A204.1 (cell line): Measurements from ENCODE around the gene AGFG1.

ENCODE experiments used
- FAIRE-seq: peaks from 2 replicates; lab custom pipeline; 2012; peaks lifted over from hg19 to GRCh38; lab: Jason Lieb, UNC

The AGFG1 gene, protein sequence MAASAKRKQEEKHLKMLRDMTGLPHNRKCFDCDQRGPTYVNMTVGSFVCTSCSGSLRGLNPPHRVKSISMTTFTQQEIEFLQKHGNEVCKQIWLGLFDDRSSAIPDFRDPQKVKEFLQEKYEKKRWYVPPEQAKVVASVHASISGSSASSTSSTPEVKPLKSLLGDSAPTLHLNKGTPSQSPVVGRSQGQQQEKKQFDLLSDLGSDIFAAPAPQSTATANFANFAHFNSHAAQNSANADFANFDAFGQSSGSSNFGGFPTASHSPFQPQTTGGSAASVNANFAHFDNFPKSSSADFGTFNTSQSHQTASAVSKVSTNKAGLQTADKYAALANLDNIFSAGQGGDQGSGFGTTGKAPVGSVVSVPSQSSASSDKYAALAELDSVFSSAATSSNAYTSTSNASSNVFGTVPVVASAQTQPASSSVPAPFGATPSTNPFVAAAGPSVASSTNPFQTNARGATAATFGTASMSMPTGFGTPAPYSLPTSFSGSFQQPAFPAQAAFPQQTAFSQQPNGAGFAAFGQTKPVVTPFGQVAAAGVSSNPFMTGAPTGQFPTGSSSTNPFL

GRCh38 chr2:227471924-227472264 is at the start of gene AGFG1:
Gene AGFG1, plus strand, starts transcription at chr2:227472156. Its CDS starts 266 bp downstream, at chr2:227472422.
- FAIRE-seq, result peak; percentile 47

DNA sequence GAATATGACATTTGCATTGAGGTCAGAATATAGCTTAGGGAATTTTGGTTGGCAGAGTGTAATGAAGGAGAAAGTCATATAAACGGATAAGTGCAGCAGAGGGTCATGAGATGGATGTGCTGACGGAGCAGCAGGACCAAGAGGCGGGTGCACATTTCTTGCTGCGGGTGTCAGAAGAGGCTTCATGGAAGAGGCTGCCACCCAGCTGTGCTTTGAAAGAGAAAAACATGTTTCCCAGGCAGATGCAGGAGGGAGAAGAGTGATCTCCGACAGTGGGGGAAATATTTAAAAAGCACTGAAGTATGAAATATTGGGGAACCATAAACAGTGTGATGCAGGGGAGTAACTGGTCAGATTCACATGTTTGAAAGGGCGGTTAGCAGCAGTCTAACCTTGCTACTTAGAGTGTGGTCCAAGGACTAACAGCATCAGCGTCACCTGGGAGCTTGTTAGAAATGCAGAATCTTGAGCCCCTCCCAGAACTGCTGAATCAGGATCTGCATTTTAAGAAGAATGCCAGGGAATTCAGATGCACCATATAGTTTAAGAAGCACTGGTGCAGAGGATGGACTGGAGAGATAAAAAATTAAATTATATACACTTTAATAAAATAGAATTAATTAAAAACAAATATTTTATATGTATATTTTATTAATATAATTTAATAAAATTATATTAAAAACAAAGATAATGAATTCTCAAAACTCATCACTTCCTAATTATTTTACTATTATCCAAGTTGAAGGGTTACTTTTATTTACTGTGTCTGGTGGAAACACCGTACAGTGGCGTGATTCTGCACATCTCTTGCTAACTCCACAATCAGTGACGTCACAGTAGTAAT is 48.1 kb upstream of the AGFG1 start:
- no peak for FAIRE-seq

- FAIRE-seq, result no peak
Observed at GRCh38 chr2:227428731-227429285, 43.1 kb upstream of the AGFG1 start.

GRCh38 chr2:227430639-227431038 is 41.3 kb upstream of the AGFG1 start:
- no peak for FAIRE-seq

GRCh38 chr2:227433171-227433570 is 38.8 kb upstream of the AGFG1 start:
- no peak for FAIRE-seq

DNA sequence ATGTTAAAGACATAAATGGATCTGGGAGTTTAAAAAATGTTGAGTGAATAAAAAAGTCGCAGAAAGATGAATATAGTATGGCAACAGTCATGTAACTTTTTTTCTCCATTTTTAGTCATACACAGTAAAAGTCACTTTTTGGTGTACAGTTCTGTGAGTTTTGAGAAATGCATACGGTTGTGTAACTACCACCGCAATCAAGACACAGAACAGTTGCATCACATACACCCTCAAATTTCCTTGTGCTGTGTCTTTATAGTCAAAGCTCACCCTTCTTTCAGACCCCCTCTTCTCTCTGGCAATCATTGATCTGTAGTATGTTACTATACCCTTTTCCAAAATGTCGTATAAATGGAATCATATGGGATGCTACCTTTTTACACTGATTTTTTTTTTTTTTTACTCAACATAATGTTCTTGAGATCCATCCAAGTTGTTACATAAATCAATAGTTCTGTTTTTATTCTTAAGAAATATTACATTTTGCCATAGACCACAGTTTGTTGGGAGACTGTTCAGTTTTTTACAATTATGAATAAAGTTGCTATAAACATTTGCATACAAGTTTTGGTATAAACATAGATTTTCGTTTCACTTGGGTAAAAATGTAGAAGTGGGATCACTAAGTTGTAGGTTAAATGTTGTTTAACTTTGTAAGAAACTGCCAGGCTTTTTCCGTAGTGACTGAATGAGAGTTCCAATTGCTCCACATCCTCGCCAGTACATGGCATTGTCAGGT is 35.4 kb upstream of the AGFG1 start:
- FAIRE-seq, result no peak

DNA sequence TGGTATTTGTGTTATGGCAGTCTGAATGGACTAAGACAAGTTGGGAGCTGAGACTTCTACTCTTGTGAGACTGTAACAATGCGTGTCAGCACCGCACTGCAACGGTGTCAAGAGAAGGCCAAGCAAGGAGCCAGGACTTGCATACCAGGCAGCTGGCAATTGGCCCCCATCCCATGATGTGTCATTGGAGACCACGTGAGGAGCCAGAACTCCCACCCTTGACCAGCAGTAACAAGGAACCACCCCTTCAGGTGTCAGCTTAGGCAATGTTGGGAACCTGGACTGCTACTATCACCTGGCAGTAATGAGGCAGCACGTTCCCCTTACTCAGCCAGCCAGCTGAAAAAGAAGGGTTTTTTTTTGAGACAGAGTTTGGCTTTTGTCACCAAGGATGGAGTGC is 32.7 kb upstream of the AGFG1 start:
- FAIRE-seq, result no peak

DNA sequence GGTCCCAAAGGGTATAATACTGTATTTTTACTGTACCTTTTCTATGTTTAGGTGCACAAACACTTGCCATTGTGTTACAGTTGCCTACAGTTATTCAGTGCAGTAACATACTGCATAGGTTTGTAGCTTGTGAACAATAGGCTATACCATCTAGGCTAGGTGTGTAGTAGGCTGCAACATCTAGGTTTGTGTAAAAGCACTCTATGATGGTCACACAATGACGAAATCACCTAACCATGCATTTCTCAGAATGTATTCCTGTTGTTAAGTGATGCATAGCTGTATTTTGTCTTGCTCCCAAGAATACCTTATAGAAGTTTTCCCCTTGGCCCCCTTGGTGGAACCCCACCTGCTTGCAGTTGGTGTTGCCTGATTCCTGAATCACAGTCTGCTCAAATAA is 29.3 kb upstream of the AGFG1 start:
- no peak for FAIRE-seq

- no peak for FAIRE-seq
Observed at GRCh38 chr2:227443889-227444568, 27.9 kb upstream of the AGFG1 start.

DNA sequence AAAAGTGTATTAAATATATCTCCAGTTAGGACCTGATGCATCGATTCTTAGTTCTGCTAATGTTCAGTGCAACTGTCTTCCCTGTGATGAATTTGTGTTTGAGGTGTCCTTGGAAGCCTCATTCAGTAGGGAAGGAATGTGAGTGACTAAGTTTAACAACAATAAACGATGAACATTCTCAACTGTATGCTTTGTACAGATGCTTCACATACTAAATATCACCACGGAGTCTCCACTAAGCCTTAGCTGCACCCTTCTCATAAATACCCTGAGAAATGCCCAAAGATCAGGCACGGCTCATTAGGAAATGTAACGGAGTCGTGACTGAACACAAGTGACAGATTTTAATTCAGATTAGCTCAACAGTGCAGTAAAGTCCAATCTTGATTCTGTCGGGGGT is 24.4 kb upstream of the AGFG1 start:
- no peak for FAIRE-seq

DNA sequence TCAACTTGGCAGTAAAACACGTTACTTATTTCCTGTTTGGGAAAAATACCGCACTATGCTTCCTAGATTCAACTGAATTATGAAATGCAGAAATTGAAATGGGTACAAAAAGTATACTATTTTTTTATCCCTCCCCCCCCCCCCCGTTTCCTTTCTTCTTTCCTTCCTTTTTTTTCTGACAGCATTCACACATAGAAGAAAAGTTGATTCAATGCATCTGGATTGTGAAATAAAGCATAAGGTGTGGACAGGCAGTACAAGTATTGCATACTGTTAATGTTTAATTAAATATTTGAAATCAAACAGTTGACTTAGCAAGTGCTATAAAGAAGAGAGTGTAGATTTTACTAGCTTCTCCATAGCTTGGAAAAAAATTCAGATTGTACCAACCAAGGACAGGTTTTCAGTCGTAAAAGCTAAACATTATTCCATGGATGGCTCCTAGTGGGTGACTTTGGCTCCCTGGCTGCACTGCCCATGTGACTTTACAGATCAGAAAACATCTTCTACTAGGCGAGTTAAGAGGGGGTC is 21.6 kb upstream of the AGFG1 start:
- no peak for FAIRE-seq

- no peak for FAIRE-seq
Observed at GRCh38 chr2:227450926-227451654, 20.9 kb upstream of the AGFG1 start.

DNA sequence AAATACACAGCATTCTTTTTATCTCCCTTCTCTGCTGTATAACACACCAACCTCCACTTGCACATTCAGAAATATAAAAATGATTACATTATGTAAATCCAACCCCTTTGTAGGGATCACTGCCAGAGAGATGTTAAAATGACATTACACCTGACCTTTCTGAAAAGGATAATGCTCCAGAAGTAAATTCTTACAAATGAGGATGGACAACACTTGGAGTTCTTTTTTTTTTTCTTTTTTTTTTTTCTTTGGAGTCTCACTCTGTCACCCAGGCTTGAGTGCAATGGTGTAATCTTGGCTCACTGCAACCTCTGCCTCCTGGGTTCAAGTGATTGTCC is 20.3 kb upstream of the AGFG1 start:
- no peak for FAIRE-seq

GRCh38 chr2:227453810-227454209 is 18.1 kb upstream of the AGFG1 start:
- FAIRE-seq, result no peak

- no peak for FAIRE-seq
Observed at GRCh38 chr2:227454323-227454860, 17.6 kb upstream of the AGFG1 start.

GRCh38 chr2:227455200-227455599 is 16.8 kb upstream of the AGFG1 start:
- no peak for FAIRE-seq

DNA sequence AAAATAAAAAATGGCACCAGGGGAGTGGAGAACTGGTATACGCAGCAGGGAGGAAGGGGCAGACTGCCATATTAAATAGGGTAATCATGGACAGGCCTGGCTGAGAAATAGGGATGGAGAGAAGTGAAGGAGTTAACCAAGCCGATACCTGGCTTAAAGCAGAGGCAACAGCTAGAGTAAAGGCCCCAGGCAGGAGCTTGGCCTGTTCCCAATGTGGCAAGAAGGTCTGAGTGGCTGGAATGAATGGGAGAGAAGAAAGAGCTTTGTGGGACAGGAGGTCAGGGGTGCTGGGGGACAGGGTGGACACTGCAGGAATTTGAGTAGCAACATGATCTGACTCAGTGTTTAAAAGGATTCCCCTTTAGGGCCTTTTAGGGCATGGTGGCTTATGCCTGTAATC is 15.9 kb upstream of the AGFG1 start:
- no peak for FAIRE-seq

- FAIRE-seq, result no peak
Observed at GRCh38 chr2:227456772-227457171, 15.2 kb upstream of the AGFG1 start.

DNA sequence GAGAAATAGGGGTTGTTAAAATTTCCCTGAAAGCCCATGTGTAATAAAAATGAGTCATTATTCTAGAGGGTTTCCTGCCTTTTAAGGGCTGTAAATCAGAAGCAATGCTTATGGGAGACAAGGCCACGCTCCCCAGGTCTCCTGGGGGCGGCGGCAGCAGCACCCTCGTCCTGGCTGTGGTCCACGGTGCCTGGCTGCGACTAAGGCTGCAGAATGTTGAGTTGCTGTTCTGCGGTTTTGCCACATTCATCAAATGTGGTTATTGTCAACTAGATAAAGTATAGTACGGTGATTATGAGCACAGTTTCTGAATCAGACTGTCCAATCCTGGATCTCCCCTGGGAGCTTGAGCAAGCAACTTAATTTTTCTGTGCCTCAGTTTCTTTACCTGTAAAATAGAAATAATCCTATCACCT is 11.9 kb upstream of the AGFG1 start:
- no peak for FAIRE-seq

GRCh38 chr2:227460833-227461232 is 11.1 kb upstream of the AGFG1 start:
- FAIRE-seq, result no peak
